ENCODE data around the gene NID1. TPM values are rescaled to one million over a fixed set of nuclear protein-coding genes. Genes with fewer than 3 reads are reported as not detected.
"Not testable (repeated sequence)": the region's sequence is repeated elsewhere in the genome, so short reads cannot be mapped to it uniquely, and the experiment has no call there.

NID1 gene
- total RNA-seq, 4 donors from 2014 or later, result 23.4 to 80.0 (median 30.7) TPM

DNA sequence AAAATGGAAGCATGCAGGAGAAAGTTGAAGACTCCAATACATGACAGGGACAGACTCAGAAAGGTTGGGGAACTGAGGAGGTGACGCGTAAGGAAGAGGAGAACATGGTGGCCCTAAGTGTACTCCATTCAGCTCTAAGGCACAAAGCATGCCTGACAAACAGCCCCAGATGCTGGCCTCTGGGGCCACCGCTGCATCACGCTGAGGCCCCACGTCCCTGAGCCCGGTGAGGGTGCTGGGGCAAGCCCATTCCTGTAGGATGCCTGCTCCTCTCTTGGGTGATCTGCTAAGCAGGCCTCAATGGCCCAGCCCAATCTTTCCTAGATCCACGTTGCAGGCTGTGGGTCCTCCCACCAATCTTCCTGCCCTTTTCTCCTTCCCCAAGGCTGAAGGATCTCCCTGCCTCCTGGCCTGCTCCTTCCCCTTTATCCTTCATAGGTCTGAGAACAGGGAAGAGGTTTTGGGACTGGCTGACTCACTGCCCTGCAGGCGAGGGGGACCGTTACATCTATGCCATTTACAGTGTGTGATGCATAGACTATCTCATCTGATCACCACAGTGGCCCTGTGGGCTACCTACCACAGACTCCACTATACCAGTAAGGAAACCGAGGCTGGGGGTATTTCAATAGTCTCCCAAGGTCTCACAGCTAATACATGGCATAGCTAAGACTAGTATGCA, 16.8 kb upstream of the NID1 start:
- no peak overlapping the region for H3K4me3 ChIP-seq (ENCODE audit: low read depth, poor library complexity, severe bottlenecking)
- no peak for DNase-seq (ENCODE audit: low spot score in 2 of 2)
- intact Hi-C loops (cut with DNase I; ENCODE audit: low total_unique reads), result no loop called here
- 89% methylated on average over 10 of the region's 10 CpGs for WGBS, 2 donors
- TF ChIP-seq POLR2A (IDR thresholded peaks at IDR 0.05), result no peak
- TF ChIP-seq, protein P1, sequence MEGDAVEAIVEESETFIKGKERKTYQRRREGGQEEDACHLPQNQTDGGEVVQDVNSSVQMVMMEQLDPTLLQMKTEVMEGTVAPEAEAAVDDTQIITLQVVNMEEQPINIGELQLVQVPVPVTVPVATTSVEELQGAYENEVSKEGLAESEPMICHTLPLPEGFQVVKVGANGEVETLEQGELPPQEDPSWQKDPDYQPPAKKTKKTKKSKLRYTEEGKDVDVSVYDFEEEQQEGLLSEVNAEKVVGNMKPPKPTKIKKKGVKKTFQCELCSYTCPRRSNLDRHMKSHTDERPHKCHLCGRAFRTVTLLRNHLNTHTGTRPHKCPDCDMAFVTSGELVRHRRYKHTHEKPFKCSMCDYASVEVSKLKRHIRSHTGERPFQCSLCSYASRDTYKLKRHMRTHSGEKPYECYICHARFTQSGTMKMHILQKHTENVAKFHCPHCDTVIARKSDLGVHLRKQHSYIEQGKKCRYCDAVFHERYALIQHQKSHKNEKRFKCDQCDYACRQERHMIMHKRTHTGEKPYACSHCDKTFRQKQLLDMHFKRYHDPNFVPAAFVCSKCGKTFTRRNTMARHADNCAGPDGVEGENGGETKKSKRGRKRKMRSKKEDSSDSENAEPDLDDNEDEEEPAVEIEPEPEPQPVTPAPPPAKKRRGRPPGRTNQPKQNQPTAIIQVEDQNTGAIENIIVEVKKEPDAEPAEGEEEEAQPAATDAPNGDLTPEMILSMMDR (IDR thresholded peaks at IDR 0.05), result no peak

DNA sequence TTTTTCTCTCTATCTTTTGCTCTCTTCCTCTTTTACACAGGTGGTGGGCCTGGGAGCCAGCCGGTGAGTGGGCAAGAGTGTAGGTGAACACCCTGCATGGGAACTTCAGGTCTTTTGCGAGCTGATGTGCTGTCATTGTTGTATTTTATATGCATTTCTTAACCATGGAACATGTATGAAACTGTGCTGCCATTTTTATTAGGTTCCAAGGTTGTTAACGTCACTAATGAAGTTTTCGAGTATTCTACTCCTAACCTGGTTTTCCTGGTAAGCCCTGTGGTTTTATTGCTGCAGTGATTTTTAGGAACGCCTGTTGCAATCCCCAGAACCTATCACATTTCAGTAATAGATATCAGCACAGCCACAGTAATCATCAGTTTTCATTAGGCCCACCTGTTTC, 14.8 kb upstream of the NID1 start:
- no peak for TF ChIP-seq POLR2A (IDR thresholded peaks at IDR 0.05)
- TF ChIP-seq, protein P1 (IDR thresholded peaks at IDR 0.05), result no peak
- no peak for DNase-seq (ENCODE audit: low spot score in 2 of 2)
- 86 to 88% methylated on average over 5 of the region's 5 CpGs for WGBS, 2 donors
- no peak overlapping the region for H3K4me3 ChIP-seq (ENCODE audit: low read depth, poor library complexity, severe bottlenecking)
- intact Hi-C loops (cut with DNase I; ENCODE audit: low total_unique reads), result no loop called here

DNA sequence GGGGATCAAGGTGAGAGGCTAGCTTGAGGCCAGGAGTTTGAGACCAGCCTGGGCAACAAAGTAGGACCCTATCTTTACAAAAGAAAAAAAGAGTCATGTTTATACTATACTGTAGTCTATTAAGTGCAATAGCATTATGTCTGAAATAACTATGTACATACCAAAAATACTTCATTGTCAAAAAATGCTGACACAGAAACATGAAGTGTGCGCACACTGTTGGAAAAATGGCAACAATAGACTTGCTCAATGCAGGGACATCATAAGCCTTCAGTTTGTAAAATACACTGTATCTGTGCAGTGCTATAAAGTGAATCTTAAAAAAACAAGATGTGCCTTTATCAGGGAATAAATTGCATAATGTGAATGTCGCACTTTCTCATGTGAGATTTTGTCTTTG, 14.1 kb upstream of the NID1 start:
- TF ChIP-seq, protein P1 (IDR thresholded peaks at IDR 0.05), result no peak
- TF ChIP-seq POLR2A (IDR thresholded peaks at IDR 0.05), result no peak
- intact Hi-C loops (cut with DNase I; ENCODE audit: low total_unique reads), result no loop called here
- no peak for DNase-seq (ENCODE audit: low spot score in 2 of 2)
- H3K4me3 ChIP-seq (ENCODE audit: low read depth, poor library complexity, severe bottlenecking), result no peak overlapping the region
- WGBS, 2 donors, result 91 to 97% methylated on average over 2 of the region's 2 CpGs

DNA sequence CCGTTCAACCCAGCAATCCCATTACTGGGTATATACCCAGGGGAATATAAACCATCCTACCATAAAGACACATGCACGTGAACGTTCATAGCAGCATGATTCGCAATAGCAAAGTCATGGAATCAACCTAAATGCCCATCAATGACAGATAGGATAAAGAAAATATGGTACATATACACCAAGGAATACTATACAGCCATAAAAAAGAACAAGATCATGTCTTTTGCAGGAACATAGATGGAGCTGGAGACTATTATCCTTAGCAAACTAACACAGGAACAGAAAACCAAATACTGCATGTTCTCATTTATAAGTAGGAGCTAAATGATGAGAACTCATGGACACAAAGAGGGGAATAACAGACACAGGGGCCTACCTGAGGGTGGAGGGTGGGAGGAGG, 13.2 kb upstream of the NID1 start:
- intact Hi-C loops (cut with DNase I; ENCODE audit: low total_unique reads); DNase-seq (ENCODE audit: low spot score in 2 of 2); H3K4me3 ChIP-seq (ENCODE audit: low read depth, poor library complexity, severe bottlenecking): not testable (repeated sequence)
- 95 to 98% methylated on average over 4 of the region's 4 CpGs for WGBS, 2 donors

DNA sequence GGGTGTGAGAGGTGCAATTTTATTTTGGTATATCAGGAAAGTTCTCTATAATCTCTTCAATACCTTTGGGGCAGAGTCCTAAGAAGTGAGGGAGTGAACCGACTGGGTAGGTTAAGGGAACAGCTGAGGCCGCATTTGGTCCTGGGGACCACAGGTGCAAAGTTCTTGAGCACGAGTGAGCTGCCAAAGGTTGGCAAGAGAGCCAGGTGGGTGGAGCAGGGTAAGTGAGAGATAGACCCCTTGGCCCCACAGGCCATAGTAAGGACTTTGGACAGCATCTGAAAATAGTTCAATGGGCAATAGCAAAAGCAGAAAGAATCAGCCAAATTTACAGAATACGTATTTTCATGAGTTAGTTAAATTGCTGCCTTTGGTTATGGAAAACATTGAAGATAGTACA, 11.0 kb upstream of the NID1 start:
- no peak for DNase-seq (ENCODE audit: low spot score in 2 of 2)
- 84 to 86% methylated on average over 4 of the region's 4 CpGs for WGBS, 2 donors
- TF ChIP-seq, protein P1 (IDR thresholded peaks at IDR 0.05), result no peak
- TF ChIP-seq POLR2A (IDR thresholded peaks at IDR 0.05), result no peak

DNA sequence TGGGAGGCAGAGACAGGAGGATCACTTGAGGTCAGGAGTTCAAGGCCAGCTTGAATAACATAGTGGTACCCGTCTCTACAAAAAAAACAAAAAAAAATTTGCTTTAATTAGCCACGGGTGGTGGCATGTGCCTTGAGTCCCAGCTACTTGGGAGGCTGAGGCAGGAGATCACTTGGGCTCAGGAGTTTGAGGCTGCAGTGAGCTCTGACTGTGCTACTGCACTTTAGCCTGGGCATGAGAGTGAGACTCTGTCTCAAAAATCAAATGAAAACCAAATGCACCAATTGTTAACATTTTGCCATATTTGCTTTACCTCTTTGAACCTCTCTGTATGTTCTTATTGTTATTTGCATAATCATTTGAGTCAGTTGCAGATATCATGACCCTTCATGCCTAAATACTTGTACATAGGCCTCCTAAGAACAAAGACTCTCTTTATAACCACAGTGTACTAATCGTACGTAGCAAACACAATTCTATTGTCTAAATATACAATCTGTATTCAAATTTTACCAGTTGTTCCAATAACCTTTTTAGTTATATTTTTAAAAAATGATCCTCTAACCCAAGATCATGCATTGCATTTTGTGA, 8.5 kb upstream of the NID1 start:
- TF ChIP-seq POLR2A (IDR thresholded peaks at IDR 0.05), result no peak
- TF ChIP-seq, protein P1 (IDR thresholded peaks at IDR 0.05), result no peak
- DNase-seq (ENCODE audit: low spot score in 2 of 2), result no peak
- intact Hi-C loops (cut with DNase I; ENCODE audit: low total_unique reads), result no loop called here
- 80 to 81% methylated on average over 4 of the region's 4 CpGs for WGBS, 2 donors
- H3K4me3 ChIP-seq (ENCODE audit: low read depth, poor library complexity, severe bottlenecking), result no peak overlapping the region

More for the DNA sequence above, 11.0 kb upstream of the NID1 start:
- intact Hi-C loops (cut with DNase I; ENCODE audit: low total_unique reads), result no loop called here
- no peak overlapping the region for H3K4me3 ChIP-seq (ENCODE audit: low read depth, poor library complexity, severe bottlenecking)
